HG03139 (cell line): ENCODE data around the gene LCE6A.

Source experiments
- ATAC-seq: cut with Tn5 transposase; IDR thresholded peaks from one replicate; pipeline ENCODE4 v1.9.1; 2021; ENCODE audit not compliant: unreplicated experiment

The LCE6A gene, protein sequence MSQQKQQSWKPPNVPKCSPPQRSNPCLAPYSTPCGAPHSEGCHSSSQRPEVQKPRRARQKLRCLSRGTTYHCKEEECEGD

DNA sequence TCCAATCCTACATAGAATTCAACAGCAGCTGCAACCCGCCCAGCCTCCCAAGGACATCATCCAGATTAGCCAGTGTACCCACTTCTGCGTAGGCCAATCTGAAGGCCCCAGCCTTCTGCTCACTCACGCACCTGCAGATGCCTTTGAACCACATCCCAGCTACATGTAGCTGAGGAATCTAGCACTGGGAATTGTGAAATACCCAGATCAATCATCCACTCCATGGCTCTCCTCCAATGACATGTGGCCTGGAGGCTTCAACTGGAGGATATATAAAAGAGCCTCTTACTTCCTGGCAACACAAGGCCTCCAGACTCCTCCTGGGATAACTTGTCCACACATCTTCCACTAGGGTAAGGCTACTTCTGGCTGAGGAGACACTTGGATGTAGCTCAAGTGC is at the start of gene LCE6A:
Gene LCE6A (plus strand): TSS at position 301 of the 400 bp plus-strand sequence. CDS start 665 bp downstream, outside the sequence.
- ATAC-seq, result no peak

DNA sequence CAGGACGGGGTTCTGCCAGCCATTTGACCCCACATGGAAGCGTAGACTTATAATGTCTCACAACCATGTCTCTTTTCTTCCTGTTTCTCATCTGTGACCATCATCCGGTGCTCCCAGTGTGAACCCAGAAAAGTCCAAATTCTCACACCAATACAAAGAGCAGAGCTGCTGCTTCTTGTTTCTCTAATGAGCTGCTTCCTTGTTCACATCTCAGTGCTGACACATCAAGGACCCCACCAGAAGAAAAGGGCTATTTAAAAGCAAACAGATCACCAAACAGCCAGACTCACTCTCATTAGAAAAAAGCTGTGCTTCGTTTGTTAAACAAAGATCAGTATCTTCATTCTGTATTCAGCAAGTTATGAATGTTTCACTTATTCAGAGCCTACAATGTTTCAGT is 47.0 kb upstream of the LCE6A start:
- no peak for ATAC-seq

DNA sequence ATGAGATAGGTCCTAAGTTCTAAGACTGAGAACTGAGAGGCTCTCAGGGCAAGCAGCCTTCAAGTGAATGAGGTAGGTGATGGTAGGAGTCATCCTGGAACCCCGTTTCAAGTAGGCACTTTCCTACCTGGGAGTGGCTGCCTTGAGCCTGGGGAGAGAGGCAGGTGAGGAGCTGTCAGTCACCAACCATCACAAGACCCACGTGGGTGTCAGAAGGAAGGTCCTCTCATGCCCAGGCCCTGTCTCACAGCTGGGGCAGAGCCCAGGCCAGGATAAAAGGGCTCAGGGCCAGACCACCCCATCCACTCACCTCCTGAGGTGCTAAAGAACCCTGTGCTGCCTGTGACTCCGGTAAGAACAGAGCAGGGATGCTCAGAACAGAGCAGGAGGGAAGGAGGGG is 46.2 kb upstream of the LCE6A start, which contains the start of gene LCE1D:
Gene LCE1D (plus strand): TSS at position 301 of the 400 bp plus-strand sequence. CDS start 1,074 bp downstream, outside the sequence.
- no peak for ATAC-seq

DNA sequence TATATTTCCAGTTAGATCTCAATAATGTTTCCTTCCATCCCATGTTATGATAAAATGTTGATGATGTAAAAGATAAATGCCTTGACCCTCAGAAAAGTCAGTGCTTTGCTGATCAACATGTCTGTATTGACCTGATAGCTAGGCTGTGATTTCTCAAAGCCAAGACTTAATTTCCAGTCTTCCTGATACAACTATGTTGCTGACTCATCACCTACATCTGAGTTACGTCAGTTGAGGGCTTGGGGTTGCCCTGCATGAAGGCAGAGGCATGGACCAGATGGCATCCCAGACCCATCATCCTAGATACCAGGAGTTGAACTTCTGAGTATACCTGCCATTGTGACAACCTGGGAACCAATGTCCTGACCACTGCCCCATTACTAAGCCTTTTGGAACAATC is 41.3 kb upstream of the LCE6A start:
- no peak for ATAC-seq

DNA sequence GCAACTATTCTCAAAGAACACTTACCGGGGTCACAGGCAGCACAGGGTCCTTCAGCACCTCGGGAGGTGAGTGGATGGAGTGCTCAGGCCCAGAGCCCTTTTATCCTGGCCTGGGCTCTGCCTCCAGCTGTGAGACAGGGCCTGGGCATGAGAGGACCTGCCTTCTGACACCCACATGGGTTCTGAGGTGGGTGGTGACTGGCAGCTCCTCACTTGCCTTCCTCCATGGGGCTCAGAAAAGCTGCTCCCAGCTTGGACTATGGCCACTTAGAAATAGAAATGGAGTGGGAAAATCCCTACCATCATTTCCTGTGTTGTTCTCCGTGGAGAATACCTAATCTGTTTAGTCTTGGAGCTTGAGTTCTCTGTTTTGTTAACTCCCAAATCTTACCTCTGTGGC is 36.1 kb upstream of the LCE6A start, which contains the start of gene LCE1C:
Gene LCE1C (minus strand): TSS at position 76 of the 400 bp plus-strand sequence. CDS start 1,173 bp downstream, outside the sequence.
- no peak for ATAC-seq

DNA sequence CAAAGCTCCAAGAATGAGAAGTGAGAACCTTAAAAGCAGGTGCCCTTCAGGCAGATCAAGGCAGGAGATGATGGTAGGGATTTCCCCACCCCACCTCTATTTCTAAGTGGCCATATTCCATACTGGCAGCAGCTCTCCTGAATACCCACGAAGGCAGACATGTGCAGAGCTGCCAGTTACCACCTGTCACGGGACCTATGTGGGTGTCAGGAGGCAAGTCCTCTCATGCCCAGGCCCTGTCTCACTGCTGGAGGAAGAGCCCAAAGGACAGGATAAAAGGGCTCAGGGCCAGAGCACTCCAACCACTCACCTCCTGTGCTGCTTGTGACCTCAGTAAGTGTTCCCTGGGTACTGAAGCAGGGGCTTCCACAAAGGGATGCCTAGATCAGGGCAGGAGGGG is 31.6 kb upstream of the LCE6A start:
- ATAC-seq, result no peak

DNA sequence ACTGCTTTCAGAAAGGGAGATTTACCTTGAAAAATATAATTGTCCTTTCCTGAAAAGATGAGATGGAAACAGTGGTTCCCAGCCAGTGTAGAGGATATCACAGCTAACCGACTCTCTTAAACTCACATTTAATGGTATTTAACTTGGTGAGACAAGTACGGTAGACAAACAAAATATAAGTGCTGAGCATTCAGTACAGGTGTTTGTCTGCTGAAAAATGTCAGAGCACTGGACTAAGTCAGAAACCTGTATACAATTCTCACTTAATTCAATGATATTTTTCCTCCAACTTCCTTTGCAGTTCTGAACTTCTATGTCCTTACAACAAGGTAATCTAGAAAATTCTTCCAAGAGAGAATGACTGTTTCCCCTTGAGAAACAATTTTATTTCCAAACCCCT is 31.0 kb upstream of the LCE6A start, which contains the start of gene LCE1B:
Gene LCE1B (plus strand): TSS at position 301 of the 400 bp plus-strand sequence. CDS start 476 bp downstream, outside the sequence.
- no peak for ATAC-seq

DNA sequence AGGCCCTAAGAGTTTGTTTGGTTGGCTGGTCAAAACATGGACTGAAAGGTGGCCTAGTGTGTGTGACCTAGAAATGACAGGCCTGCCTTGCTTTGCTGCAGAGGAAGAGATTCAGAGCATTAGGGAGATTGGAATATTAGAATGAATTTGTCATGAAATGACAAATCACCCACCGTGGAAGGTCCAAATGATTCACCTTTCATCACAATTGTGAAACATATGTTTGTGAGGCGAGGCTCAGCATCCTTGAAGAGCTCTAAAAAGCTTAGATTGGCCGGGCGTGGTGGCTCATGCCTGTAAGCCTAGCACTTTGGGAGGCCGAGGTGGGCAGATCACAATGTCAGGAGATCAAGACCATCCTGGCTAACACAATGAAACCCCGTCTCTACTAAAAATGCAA is 25.3 kb upstream of the LCE6A start:
- no peak for ATAC-seq

DNA sequence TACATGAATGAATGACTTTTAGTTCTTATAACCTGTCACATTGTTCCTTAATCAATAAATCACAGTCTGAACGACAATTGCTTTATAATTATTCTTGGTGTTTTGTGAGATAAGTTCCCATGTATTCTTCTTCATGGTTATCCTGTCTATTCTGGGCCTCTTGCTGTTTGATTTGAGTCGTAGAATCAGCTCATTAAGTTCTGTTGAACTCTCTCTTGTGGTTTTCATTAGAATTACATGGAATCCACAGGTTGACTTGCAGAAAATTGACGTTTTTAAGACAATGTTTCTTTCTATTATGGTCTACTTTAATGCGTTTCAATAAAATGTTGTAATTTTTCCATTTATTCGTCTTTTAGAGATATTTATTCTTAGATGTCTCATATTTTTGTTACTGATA is 19.4 kb upstream of the LCE6A start:
- no peak for ATAC-seq

DNA sequence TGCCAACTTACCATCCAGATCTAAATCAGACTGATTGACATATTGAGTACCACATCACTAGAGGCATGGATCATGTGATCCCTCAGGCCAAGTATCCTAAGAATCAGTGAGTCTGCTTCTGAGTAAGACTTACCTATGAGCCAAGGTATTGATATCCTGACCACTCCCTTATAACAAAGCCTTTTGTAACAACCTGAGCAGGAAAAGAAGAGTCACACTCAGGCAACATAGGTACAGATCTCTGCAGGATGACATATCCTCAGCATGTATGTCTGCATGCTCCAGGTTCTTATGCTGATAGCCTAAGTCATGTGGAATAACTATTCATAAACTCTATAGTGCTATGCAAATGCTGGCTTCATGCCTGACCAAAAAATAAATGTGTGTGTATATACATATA is 17.7 kb upstream of the LCE6A start:
- ATAC-seq, result no peak

DNA sequence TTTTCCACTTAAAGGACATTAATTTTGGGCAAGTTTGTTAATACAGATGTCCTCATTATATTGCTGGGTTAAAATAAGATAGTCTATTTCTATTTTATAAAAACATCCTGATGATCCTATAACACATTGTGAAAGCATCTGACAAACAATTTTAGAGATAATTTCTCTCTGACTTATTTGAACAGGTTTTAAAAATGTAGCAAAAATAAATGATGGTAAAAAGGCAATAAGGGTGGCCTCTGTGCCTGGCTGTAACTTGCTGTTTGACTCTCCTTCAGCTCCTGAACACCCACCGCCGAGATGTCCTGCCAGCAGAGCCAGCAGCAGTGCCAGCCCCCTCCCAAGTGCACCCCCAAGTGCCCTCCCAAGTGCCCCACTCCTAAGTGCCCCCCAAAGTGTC is 15.5 kb upstream of the LCE6A start, which contains the start of gene LCE1A:
Gene LCE1A (plus strand): TSS at position 301 of the 400 bp plus-strand sequence. CDS start 0 bp downstream, at position 301.
- ATAC-seq, result no peak

DNA sequence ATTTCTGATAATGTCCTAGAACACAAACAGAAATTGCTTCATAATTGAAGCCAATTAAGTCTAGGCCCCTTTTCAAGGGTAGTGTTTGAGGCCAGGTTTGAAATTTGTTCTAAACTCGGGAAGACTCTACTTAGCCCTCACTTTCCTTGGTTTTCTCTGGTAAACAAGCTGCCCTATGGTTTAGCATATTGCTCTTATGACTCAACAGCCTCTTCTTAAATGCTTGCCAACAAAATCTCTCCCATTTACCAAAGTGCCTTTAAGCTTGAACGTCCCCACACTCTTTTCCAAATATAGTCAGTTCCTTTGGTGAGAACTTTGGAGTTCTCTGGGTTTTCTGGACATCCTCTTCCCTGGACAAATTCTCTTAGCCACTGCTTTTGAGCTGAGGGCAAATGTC is 5.8 kb upstream of the LCE6A start:
- ATAC-seq, result no peak

DNA sequence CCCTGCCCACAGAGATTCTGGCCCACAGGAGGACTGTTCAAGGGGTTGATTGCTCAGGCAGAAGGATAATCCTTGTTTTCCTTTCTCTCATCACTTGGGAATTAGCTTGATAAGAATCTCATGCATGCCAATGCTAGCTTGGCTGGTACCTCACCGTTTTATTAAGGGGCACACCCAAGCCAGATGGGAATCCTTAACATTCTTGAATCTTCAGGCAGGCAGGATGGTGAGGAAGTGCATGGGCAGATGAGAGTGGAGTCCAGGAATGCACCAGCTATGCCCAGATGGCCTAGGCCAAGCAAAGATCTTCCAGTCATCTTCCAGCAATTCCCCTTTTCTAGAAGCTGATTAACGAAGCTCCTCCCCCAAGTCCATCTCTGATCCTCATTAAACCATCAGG is 13.0 kb downstream of the LCE6A start:
- no peak for ATAC-seq

DNA sequence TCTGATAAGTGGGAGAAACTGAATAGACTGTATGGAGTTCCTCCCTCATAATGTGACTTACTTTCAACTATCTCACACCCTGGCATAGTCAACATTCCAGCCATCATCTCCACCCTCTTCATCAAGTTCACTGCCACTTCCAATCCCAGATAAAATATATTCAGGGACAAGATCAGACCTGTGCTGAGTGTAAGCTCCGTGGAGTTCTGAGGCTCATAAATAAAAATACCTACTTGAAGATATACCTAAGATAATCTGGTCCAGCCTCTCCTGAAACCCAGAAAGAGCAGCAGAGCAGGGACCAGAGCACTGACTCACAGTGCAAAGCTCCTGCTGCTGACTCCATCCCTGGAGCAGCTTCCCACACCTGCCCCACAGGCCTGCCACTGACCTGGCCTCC is 15.4 kb downstream of the LCE6A start:
- no peak for ATAC-seq

DNA sequence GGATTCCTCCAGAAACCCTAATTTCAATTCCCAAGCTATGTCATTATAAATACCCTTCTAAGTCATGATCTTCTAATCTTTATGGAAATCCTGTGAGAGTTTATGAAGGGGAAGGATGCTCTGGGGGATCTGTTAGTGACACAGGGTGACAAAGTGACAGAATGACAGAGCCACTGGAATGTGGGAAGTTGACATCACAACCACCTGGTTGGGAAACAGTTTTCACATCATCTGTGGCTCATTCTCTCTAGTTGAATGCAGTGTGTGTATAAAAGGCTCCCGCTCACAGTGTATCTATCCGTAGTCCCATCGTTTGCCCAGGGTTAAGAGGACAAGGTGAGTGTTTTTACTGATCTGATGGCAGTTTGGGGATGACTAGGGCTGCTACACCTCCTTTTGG is 17.0 kb downstream of the LCE6A start, which contains the start of gene LCE7A:
Gene LCE7A (plus strand): TSS at position 301 of the 400 bp plus-strand sequence. CDS start 702 bp downstream, outside the sequence.
- no peak for ATAC-seq

DNA sequence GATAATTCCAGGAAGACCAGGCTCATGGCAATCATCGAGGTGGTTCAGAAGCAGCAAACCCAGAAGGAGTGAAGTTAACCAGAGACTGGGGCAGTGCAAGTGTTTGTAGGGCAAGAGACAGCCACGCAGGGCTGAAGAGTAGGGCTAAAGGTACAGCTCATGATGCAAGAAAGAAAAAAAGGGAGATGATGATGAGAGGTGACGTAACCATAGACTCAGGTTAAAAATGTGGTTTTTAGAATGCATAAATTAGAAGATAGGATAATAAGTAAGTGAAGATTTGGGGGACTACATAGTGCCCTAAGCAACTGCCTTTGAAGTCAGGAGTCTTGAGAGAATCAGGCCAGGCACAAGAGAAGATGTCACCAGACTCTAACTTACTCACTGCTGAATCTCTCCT is 17.5 kb downstream of the LCE6A start:
- ATAC-seq, result no peak

DNA sequence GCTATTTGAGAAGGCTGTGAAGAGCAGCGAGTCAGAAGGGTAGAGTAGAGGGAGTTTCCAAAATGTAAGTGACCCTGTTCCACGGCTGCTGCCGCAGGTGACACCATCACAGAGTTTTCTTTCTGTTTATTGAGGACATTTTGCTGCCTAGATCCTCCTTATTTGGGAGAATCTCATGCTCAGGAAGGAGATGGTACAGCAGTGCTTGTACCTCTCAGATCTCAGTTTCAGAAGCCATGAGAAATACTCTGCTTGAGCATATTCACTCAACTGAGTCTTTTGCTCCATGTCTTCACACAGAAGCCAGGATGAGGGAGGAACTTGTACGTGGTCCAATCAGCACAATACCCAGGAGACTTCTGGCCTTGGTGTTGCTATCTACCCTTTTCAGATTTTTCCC is 18.7 kb downstream of the LCE6A start:
- ATAC-seq, result no peak

DNA sequence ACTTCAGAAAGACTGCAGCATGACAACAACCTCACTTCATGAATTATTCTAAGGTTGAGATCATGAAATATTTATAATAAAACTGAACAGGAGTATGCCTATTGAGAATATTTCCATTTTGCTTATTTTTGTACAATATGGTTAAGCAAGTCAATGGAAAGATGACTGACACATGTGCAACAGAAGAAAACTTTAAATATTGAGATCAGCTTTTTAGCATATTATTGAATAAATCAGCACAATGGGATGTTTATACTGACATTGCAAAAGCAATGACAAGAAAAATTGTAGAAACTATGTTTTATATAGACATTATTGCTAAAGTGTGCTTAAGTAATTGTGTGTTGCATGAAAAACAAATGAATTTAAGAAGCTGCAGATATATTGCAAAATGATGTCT is 21.8 kb downstream of the LCE6A start:
- ATAC-seq, result no peak

DNA sequence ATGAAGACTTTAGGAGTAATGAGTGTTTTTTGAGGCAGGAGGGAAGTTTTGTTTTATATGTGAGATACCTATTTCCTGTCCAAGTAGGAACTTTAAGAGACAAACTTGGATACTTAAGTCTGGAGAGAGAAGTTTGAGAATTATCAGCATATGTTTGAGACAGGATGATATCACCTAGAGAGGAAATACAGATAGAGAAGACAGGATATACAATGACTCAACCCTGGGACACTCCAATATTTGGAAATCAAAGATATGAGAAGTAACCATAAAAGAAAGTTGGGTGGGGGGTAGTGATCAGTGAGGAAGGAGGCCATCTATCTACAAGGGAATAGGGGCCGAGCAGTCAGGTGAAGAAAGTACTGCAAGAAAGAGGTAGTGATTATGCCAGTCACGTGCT is 23.7 kb downstream of the LCE6A start:
- no peak for ATAC-seq

DNA sequence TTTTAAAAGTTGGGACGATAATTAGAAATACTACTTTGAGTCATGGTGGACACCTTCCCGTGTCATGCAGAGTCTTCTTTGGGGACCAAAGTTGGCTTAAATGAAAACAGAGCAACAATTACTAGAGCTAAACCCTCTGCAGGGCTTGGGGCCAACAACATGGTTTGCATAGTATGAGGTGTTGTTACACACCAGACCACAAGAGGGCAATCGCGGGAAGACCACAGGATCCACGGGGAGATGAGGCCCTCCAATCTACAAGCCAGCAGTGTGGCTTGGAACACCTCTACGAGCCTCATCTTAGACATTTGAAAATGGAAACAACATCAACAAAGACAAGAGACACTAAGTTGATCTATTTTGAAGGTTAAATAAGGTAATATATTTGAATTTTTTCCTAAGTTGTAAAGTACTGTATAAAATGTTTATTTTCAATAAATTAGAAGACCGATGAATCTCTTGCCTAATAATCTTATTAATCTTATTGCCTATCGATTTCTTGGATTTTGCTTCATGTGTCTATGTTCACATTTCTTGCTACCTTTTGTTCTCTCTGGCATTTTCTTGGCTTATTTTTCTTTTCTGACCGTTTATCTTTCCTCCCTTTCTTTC is 27.3 kb downstream of the LCE6A start:
- no peak for ATAC-seq

DNA sequence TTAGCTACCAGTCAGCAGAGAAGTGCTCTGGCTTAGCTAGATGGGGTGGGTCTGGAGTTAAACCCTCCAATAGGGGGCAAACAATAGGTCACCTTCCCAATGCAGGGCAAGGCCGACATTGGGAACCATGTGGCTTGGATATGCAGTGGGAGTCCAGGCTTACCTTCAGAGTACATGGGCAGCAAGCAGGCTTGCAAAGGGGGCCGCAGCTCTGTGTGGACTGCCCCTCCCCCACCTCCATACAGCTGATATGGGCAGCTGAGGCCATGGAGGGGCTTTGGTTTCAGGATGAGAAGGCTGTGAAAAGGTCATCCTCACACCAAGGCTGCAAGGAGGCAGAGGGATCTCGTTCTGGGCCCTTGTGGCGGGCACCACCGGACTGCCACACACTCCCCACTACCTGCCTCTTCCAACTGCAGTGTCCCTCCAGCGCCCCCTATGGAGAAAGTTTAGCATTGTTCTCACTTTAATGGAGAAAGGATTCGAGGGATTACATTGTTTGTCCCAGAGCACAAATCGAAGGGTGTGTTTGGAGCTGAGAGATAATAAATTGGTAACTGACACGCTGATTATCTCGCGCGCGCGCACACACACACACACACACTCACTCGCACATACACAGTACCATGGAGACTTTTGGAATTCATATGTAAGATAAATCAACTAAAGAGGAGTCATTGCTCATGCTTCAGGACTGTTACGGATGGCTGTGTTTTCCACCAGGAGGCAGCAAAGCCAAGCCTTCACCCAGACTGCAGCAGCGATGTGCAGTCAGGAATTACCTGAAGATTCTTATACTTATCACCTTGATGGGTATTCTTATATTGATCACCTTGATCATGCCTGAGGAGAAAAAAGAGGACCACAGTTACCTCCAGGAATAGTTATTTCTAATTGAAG is 28.4 kb downstream of the LCE6A start:
- ATAC-seq, result no peak

DNA sequence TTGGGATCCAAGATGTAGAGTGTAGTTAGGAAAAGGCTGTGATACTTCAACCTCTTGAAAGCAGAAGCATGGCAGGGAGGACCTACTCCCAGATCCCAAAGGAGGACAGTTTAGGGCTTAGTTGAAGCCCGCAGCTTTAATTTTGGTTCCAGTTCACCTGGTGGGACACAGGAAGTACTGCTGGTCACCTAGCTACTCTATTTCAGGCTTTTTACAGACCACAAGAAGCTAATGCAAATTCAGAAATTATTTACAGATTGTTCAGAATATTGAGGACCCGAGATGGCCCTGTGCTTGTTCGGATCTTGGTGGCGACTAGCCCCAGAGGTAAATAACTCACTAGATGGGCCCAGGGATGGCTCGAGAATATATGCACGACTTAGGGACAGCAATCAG is 29.1 kb downstream of the LCE6A start:
- ATAC-seq, result no peak
